Panc1 (cell line): ENCODE measurements around the gene ANO1.

Source experiments
- CTCF ChIP-seq: fragments of 450-650 bp; IDR thresholded peaks from 2 replicates; pipeline ENCODE4 v1.5.1; 2017; ENCODE audit warnings: mild to moderate bottlenecking
- POLR2AphosphoS5 ChIP-seq: IDR thresholded peaks from 2 replicates; pipeline ENCODE4 v1.6.1; 2012; ENCODE audit warnings: mild to moderate bottlenecking, low read depth, low read length, moderate library complexity
- REST ChIP-seq, 2 experiments: IDR thresholded peaks; 2 replicates each; pipeline ENCODE4 v1.6.1; 2011 to 2012; ENCODE audit warnings: low read depth in 2 of 2, control low read depth in 1 of 2, low read length in 1 of 2, mild to moderate bottlenecking in 1 of 2, moderate library complexity in 1 of 2; ENCODE audit not compliant: insufficient read depth in 1 of 2
- SIN3A ChIP-seq: IDR thresholded peaks from 2 replicates; pipeline ENCODE4 v1.6.1; 2012; ENCODE audit warnings: low read depth, mild to moderate bottlenecking, low read length, moderate library complexity, borderline replicate concordance; ENCODE audit not compliant: insufficient read depth
- TCF7L2 ChIP-seq: IDR thresholded peaks from 2 replicates; pipeline ENCODE4 v1.6.1; 2011; ENCODE audit warnings: mild to moderate bottlenecking, low read depth, low read length, inconsistent platforms

- TF ChIP-seq POLR2AphosphoS5 (no peak), CTCF (no peak), SIN3A (no peak), TCF7L2 (no peak), REST (IDR thresholded peaks at IDR 0.05; ENCODE audit: insufficient read depth in 1 of 2, low read depth in 2 of 2, low read length in 1 of 2) (no peak)
Observed at GRCh38 chr11:70210530-70210929, 132.4 kb downstream of the ANO1 start.
